Skeletal muscle satellite cell (primary cell): ENCODE measurements around the gene ACSF2.
A peak's percentile ranks its signal among the peaks of the same experiment; 100 is the strongest.
"Not testable (repeated sequence)": the region's sequence is repeated elsewhere in the genome, so short reads cannot be mapped to it uniquely, and the experiment has no call there.

Experiments
- H3K27me3 ChIP-seq: 2 replicates; pipeline ENCODE4 v1.7.0; 2013; ENCODE audit warnings: low read length; ENCODE audit not compliant: control insufficient read depth, insufficient read depth
- H3K36me3 ChIP-seq: 2 replicates; pipeline ENCODE4 v1.7.0; 2013; ENCODE audit warnings: mild to moderate bottlenecking, control low read depth, low read length; ENCODE audit not compliant: insufficient read depth
- H3K4me1 ChIP-seq: 2 replicates; pipeline ENCODE4 v1.7.0; 2013; ENCODE audit warnings: low read length; ENCODE audit not compliant: control insufficient read depth, insufficient read depth
- H3K4me2 ChIP-seq: 2 replicates; pipeline ENCODE4 v1.7.0; 2013; ENCODE audit warnings: mild to moderate bottlenecking, low read length
- H3K4me3 ChIP-seq: 2 replicates; pipeline ENCODE4 v1.7.0; 2013; ENCODE audit warnings: low read length
- H3K9ac ChIP-seq: 2 replicates; pipeline ENCODE4 v1.7.0; 2013; ENCODE audit warnings: mild to moderate bottlenecking, low read depth, low read length, moderate library complexity
- H3K9me3 ChIP-seq: replicated peaks from 2 replicates; pipeline ENCODE4 v1.7.0; 2013; ENCODE audit warnings: mild to moderate bottlenecking, control low read depth, low read length

The ACSF2 gene

DNA sequence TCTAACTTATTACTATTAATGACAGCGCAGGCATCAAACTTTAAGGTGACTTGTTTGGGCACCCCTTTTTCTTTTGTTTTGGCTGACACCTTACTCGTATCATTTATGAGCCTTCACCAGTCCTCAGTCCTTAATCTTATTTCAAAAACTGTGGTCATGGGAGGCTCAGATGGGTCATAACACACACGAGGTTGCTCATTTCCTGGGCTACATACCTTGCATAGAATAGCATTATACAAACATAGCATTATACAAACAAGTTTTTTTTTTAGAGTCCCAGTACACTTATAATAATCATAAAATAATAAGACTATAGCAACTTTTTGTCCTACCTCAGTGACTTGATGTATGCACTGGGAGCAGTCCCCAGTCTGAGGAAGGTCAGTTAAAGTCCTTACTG, 11.2 kb upstream of the ACSF2 start:
- H3K4me3 ChIP-seq, result no peak overlapping the region
- H3K4me1 ChIP-seq, result peaks cover 12% of the 10 kb centered on the region
- H3K36me3 ChIP-seq, result no peaks in the 10 kb centered on the region
- no peaks in the 10 kb centered on the region for H3K27me3 ChIP-seq
- no peaks in the 10 kb centered on the region for H3K9me3 ChIP-seq
- no peak overlapping the region for H3K9ac ChIP-seq
- no peak overlapping the region for H3K4me2 ChIP-seq

GRCh38 chr17:50419577-50419976, 6.4 kb upstream of the ACSF2 start:
- not testable (repeated sequence) for H3K9ac ChIP-seq, H3K4me2 ChIP-seq

DNA sequence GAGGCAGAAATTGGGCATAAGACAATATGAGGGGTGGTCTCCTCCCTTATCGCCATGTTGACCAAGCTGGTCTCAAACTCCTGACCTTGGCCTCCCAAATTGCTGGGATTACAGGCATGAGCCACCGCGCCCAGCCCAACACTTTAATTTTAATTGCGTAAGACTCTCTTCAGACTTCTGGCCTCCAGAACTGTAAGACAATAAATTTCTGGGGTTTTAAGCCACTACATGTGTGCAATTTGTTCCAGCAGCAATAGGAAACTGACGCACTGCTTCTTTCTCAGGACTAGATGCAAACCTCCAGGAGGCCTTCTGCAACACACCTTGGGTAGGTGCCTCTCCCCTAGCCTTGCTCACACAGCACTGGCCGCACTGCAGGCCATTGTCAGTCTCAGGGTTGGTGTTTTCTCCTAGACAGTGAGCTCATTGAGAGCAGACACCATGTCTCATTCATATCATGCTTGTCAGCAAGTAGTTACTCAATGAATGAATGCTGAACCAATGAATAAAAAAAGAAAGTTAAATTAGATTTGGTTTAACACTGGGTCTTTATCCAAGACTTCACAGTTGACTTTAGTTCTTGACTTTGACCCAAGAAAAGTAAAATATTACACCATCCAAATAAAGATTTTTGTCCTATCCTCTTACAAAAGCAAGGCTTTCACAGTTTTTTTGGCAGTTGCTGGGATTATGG, 5.5 kb upstream of the ACSF2 start:
- Histone ChIP-seq H3K9me3 (no peaks in the 10 kb centered on the region), H3K27me3 (no peaks in the 10 kb centered on the region), H3K4me1 (peaks cover 37% of the 10 kb centered on the region), H3K36me3 (no peaks in the 10 kb centered on the region), H3K4me3 (no peak overlapping the region), H3K4me2 (peak overlapping the region; percentile 37), H3K9ac (no peak overlapping the region)

More at GRCh38 chr17:50419577-50419976, 6.4 kb upstream of the ACSF2 start:
- H3K4me3 ChIP-seq, H3K9me3 ChIP-seq, H3K27me3 ChIP-seq, H3K36me3 ChIP-seq: not testable (repeated sequence)
- H3K4me1 ChIP-seq, result peaks cover 36% of the 10 kb centered on the region

DNA sequence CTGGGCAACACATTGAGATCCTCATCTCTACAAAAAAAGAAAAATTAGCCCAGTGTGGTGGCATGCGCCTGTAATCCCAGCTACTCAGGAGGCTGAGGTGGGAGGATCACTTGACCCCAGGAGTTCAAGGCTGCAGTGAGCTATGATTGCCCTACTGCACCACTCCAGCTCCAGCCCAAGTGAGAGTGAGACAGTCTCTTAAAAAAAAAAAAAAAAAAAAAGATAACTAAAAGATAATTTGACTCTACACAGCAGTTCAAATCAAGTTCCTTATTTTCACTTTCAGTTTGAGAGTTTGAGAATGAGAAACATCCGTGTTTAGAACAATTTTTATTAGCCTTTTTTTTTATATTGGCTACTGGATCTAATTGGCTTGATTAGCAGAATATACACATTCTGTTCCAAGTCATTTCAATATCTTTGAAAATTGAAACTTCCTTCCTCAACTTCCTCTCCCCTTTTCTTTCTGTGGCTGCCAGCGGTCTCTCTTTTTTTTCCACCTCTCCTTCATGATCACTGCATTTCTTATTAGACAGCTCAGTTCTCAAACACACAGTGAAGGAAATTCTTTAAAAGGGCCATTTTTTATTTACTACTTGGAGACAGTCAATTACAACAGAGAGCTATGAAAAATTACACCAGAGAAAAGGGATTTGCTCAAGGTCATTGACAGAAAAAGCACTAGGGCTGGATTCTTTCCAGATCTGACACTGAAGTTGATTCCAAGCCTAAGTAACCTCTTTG, 4.5 kb upstream of the ACSF2 start:
- Histone ChIP-seq H3K4me1 (peaks cover 41% of the 10 kb centered on the region), H3K9ac (no peak overlapping the region), H3K4me2 (peak overlapping the region; percentile 37), H3K9me3 (no peaks in the 10 kb centered on the region), H3K4me3 (no peak overlapping the region), H3K36me3 (no peaks in the 10 kb centered on the region), H3K27me3 (no peaks in the 10 kb centered on the region)

DNA sequence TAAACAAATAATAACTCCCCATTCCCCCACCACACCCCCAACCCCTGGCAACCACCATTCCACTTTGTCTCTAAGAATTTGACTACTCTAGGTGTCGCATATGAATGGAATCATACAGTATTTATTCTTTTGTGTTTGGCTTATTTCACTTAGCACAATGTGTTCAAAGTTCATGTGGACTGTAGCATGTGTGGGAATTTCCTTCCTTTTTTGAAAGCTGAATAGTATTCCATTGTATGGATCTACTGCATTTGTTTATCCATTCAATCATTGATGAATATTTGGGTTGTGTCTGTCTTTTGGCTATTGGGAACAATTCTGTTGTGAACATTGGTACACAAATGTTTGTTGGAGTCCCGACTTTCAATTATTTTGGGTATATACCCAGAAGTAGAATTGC, 3.3 kb upstream of the ACSF2 start:
- Histone ChIP-seq H3K9ac (no peak overlapping the region), H3K27me3 (no peaks in the 10 kb centered on the region), H3K36me3 (no peaks in the 10 kb centered on the region), H3K4me3 (no peak overlapping the region), H3K4me2 (no peak overlapping the region), H3K4me1 (peaks cover 50% of the 10 kb centered on the region), H3K9me3 (no peaks in the 10 kb centered on the region)

- H3K4me1 ChIP-seq, result peaks cover 50% of the 10 kb centered on the region
- H3K4me2 ChIP-seq, result peak overlapping the region; percentile 48
- no peak overlapping the region for H3K4me3 ChIP-seq
- H3K9ac ChIP-seq, result no peak overlapping the region
- H3K36me3 ChIP-seq, result no peaks in the 10 kb centered on the region
- H3K9me3 ChIP-seq, result no peaks in the 10 kb centered on the region
- no peaks in the 10 kb centered on the region for H3K27me3 ChIP-seq
Observed at GRCh38 chr17:50423553-50424159, 2.4 kb upstream of the ACSF2 start.

DNA sequence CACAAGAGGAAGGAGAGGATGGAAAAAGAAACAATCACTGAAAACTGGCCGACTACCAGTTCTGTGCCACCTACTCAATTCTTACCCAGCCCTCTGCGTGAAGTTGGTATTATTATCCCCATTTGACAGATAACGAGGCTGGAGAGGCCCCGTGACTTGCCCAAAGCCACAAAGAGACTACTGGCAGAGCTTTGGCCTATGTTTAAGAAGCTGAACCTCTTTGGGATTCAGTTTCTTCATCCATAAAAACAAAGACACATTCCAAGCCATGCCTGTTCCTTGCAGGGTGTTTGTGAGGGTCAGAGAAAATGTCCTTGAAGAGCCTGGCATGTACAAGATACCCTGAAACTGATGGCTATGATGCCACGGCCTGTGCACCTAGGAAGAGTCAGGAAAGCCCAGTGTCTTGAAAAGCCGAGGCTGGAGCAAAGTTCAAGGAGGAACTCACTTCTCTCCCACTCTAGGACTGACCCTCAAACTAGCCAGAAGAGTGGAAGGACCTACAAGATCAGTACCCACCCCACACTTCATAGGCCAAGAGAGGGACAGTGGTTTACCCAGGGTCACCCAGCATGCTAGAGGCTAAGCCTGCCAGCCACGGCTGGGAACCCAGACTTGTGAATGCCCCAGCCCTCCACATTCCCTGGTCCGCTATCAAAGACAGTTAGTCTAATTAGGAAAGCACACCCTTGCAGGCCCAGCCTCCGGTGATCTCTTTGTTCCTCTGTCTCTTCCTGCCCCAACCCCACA, 1.6 kb upstream of the ACSF2 start:
- H3K36me3 ChIP-seq, result no peaks in the 10 kb centered on the region
- no peaks in the 10 kb centered on the region for H3K9me3 ChIP-seq
- H3K27me3 ChIP-seq, result no peaks in the 10 kb centered on the region
- H3K9ac ChIP-seq, result no peak overlapping the region
- peaks cover 50% of the 10 kb centered on the region for H3K4me1 ChIP-seq
- H3K4me2 ChIP-seq, result peak overlapping the region; percentile 48
- no peak overlapping the region for H3K4me3 ChIP-seq

GRCh38 chr17:50424996-50425681, 879 bp upstream of the ACSF2 start:
- peak overlapping the region; percentile 68 for H3K4me3 ChIP-seq

DNA sequence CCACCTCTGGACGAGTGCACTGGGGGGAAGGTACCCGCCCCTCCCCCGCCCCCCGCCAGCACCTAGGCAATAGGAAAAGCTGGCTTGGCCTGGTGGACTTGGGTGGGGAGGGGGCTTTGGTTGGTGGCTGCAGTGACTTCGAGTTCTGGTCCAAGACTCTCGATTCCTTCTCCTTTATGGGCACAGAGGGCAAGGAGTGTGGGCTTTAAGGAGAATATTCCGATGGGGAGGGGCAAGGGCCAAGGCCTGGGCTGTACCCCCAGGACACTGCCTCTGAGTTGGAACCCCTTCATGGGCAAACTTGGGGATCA, 409 bp downstream of the ACSF2 start:
- H3K4me1 ChIP-seq, result peaks cover 37% of the 10 kb centered on the region
- H3K4me2 ChIP-seq, result peak overlapping the region; percentile 87
- peak overlapping the region; percentile 68 for H3K4me3 ChIP-seq
- H3K36me3 ChIP-seq, result no peaks in the 10 kb centered on the region
- H3K9me3 ChIP-seq, result no peaks in the 10 kb centered on the region
- H3K27me3 ChIP-seq, result no peaks in the 10 kb centered on the region
- H3K9ac ChIP-seq, result peak overlapping the region; percentile 78

More at GRCh38 chr17:50424996-50425681, 879 bp upstream of the ACSF2 start:
- Histone ChIP-seq H3K4me1 (peaks cover 49% of the 10 kb centered on the region), H3K4me2 (peak overlapping the region; percentile 87), H3K36me3 (no peaks in the 10 kb centered on the region), H3K9me3 (no peaks in the 10 kb centered on the region), H3K27me3 (no peaks in the 10 kb centered on the region), H3K9ac (peak overlapping the region; percentile 78)

- Histone ChIP-seq H3K9ac (peak overlapping the region; percentile 78), H3K9me3 (no peaks in the 10 kb centered on the region), H3K4me3 (peak overlapping the region; percentile 68), H3K27me3 (no peaks in the 10 kb centered on the region), H3K4me1 (peaks cover 33% of the 10 kb centered on the region), H3K4me2 (peak overlapping the region; percentile 87), H3K36me3 (no peaks in the 10 kb centered on the region)
Observed at GRCh38 chr17:50426814-50427787, 1.1 kb downstream of the ACSF2 start.
